ENCODE measurements around the gene PLEKHM1.
A peak's percentile ranks its signal among the peaks of the same experiment; 100 is the strongest.
"Not testable (repeated sequence)": the region's sequence is repeated elsewhere in the genome, so short reads cannot be mapped to it uniquely, and the experiment has no call there.

PLEKHM1 gene

DNA sequence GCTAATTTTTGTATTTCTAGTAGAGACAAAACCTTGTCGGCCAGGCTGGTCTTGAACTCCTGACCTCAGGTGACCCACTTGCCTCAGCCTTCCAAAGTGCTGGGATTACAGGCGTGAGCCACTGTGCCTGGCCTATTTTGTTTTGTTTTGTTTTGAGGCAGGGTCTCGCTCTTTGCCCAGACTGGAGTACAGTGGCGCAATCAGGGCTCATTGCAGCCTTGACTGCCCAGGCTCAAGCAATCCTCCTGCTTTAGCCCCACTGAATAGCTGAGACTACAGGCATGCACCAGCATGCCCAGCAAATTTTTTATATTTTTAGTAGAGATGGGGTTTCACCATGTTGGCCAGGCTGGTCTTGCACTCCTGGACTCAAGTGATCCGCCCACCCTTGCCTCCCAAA is 30.1 kb downstream of the PLEKHM1 start:
- DNase-seq, result not testable (repeated sequence)

DNA sequence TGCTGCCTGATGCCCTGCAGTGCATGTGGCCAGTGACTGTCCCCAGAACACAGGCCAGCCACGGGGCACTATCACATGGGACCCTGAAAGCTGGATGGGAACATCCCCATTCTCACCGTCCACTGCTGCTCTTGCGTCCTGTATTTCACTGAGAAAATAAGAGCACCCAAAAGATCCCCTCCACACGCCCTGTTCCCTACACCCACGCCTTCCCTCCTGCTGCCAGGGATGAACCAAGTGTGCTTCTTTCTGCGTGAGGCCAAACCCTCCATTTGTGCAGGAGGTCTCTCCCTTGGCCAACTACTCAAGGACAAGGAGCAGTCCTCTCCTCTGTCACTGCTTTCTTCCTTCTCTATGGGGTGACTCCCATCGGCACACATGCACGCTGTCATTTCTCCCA is 36.2 kb downstream of the PLEKHM1 start:
- not testable (repeated sequence) for DNase-seq

DNA sequence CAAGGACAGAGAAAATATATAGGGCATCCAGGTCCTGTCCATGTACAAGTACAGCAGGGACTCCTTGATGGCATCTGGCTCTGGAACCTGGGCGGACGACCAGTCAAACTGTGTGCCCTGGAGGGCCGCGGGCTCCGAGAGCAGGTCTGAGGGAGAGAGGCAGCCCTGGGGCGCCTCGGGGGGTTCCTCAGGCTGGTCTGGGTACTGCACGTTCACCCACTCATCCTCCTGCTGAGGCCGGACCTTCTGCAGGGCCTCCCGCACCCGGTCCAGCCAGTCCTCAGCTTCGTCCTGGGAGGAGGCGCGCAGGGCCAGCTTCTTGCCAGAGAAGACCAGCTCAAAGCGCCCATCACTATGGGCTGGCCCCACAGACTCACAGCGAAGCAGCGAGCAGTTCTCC is 36.8 kb downstream of the PLEKHM1 start:
- DNase-seq, result not testable (repeated sequence)

DNA sequence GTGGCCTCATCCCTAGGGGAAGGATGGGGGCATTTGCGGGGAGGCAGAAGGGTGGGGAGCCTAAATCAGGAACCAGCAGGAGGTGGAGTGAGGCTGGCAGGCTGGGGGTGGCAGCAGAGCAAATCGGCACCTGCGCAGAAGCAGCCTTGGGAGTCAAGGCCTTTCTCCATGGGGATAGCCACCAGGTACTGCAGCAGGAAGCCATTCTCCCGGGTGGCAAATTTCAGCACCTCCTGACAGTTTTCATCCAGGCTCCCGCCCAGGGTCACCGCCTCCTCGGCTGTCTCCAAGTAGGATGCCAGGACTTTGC is 37.3 kb downstream of the PLEKHM1 start:
- DNase-seq, result not testable (repeated sequence)

DNA sequence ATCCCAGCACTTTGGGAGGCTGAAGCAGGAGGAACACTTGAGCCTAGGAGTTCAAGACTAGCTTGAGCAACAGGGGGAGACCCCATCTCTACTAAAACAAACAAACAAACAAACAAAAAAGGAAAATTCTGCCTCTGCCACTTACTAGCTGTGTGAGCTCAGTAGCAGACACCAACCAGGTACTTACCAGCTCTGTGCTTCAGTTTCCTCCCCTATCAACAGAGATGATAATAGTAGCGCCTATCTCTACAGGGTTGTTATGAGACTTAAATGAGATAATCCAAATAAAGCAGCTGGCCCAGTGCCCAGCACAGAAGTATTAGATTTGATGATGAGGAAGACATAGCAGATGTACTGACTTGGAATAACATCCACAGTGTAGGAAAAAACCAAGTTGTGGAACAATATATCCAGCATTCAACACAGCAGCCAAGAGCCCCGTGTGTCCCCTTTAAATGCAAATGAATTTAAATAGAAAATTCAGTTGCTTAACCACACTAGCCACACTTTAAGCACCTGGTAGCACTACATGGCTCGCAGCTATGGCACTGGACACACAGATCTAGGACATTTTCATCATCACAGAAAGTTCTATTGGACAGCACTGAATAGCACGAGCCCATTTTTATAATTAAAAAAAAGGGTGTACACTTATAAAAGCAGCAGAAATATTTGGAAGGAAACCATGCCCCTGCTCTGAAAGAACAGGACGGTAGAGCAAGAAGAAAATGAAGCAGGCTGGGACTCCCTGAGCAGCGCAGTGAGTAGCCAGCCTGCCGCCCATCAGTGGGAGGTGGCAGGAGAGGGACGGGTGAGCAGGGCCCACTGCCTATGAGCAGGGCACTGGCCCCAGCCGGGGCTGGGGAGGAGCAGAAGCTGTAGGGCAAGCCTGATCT is 37.9 kb downstream of the PLEKHM1 start:
- DNase-seq, result not testable (repeated sequence)

DNA sequence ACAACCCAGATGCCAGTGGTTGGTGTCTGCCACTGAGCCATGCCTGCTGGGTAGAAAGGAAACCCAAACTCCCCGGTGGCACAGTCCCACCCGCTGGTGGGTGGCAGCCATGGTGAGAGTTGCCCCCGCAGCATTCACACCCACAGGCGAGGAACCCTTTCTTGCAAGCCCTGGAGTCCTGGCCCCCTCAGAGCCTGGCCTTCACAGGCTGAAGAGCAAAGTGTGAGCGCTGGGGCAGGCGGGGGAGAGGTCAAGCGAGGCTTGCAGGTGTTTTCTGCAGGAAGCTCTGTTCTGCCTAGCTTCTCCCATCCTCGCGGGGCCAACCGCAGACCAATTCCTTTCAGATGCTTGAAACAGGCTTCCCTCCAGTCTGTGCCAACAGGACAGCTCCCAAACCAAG is 38.9 kb downstream of the PLEKHM1 start:
- not testable (repeated sequence) for DNase-seq

DNA sequence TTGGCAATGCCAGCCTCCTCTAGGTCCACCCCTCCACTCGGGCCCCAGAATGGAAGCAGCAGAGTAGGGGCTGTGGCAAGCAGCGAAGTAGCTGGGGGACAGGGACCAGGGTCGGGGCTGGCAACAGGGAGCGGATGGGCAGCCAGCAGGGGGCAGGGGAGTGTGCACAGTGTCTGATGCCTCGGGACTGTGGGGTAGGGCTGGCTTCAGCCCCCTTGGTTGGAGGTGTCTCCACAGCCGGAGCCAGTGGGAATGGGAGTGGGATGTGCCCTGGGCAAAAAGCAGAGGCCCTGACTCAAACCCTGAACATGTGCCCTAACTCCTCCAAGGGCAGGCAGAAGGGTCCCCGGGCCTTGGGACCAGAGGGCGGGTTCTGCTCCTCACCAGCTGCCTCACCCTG is 39.4 kb downstream of the PLEKHM1 start:
- no peak for DNase-seq

DNA sequence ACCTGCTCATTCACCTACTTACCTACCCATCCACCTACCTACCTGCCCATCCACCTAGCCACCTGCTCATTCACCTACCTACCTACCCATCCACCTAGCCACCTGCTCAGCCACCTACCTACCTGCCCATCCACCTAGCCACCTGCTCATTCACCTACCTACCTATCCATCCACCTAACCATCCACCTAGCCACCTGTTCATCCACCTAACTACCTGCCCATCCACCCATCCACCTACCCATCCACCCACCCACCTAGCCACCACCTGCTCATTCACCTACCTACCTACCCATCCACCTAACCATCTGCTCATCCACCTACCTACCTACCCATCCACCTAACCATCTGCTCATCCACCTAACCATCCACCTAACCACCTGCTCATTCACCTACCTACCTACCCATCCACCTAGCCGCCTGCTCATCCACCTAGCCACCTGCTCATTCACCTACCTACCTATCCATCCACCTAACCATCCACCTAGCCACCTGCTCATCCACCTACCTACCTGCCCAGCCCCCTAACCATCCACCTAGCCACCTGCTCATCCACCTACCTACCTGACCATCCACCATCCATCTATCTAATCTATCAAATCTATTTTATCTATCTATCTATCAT is 40.7 kb downstream of the PLEKHM1 start:
- DNase-seq, result not testable (repeated sequence)

DNA sequence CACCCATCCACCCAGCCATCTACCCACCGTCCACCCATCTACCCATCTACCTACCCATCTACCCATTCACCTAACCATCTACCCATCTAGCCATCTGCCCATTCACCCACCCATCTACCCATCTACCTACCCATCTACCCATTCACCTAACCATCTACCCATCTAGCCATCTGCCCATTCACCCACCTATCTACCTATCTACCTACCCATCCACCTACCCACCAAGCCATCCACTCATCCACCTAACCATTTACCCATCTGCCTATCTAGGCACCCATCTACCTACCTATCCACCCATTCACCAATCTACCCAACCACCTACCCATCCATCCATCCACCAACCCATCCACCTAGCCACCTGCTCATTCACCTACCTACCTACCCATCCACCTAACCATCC is 41.3 kb downstream of the PLEKHM1 start:
- not testable (repeated sequence) for DNase-seq

DNA sequence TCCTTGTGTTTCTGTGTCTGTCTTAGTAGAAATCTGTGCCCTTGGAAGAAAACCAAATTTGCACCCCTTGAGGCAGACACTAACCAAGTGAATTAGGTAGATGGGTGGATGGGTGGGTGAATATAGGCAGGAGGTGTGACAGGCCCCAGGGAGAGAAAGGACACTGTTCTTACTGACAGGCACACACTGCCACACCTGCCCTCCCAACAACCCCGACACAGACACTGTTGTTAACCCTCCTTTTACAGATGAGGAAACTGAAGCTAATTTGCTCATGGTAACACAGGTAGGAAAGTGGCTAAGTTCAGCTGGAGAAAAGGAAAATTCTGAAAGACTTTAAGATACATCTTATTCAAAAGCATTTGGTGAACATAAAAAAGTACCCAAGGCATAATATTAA is 42.0 kb downstream of the PLEKHM1 start:
- not testable (repeated sequence) for DNase-seq

DNA sequence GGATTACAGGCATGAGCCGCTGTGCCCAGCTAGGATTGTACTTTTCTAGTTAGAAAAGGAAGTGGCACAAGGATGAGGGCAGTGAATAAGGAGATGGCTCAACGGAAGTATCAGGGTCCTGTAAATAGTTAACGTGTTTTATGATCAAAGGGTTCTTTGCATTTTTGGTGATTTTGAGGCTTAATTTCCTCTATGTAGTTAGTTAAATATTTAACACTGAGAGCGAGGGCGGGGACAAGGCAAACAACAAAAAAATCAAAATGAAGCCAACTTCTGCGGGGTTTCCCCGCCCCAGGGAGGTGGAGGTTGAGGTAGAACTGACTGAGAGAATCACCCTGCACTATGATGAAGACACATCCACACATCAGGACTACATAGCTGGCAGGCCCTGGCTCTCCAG is 42.5 kb downstream of the PLEKHM1 start:
- DNase-seq, result not testable (repeated sequence)

DNA sequence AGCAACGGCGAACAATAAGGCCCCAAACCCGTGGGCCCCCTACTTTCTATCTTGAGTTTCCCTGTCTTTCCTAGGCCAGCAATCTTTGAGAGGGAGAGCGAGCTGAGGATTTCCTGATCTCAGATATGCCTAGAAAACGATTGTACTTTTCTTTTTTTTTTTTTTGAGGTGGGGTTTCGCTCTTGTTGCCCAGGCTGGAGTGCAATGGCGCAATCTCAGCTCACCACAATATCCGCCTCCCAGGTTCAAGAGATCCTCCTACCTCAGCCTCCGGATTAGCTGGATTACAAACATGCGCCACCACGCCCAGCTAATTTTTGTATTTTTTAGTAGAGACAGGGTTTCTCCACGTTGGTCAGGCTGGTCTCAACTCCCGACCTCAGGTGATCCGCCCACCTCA is 42.9 kb downstream of the PLEKHM1 start:
- not testable (repeated sequence) for DNase-seq

DNA sequence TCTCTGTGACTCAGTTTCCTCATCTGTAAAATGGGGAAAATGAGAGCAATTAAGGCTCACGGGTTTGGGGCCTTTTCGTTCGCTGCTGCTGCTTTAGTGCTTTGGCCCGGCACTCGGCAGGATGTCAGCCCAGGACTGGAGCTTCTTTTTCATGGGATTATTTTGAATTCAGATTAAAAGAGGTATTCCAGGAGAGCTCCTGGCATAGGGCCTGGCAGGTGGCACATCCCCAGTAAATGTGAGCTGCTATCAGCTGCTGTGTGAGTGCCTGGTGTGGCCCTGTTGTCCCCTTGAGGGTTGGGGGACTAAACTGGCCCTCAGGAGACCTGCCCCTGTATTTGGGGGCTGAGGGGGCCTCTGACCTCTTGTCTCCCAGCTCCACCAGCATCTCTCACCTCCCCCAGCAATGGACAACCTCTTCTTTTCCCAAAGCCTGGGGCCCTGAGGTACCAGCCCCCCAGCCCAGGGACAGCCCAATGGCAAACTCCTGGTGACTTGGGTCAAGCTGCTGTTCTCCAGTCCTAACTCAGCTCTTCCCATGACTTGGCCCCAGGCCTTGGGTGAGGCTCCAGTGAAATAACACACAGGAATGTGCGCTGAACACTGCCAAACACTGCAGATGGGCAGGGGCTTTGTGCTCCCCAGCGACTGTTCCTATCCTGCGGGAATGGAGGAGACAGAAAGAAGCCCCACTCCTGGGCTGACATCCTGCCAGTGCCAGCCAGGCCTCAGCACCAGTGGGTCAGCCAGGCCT is 43.5 kb downstream of the PLEKHM1 start:
- not testable (repeated sequence) for DNase-seq

DNA sequence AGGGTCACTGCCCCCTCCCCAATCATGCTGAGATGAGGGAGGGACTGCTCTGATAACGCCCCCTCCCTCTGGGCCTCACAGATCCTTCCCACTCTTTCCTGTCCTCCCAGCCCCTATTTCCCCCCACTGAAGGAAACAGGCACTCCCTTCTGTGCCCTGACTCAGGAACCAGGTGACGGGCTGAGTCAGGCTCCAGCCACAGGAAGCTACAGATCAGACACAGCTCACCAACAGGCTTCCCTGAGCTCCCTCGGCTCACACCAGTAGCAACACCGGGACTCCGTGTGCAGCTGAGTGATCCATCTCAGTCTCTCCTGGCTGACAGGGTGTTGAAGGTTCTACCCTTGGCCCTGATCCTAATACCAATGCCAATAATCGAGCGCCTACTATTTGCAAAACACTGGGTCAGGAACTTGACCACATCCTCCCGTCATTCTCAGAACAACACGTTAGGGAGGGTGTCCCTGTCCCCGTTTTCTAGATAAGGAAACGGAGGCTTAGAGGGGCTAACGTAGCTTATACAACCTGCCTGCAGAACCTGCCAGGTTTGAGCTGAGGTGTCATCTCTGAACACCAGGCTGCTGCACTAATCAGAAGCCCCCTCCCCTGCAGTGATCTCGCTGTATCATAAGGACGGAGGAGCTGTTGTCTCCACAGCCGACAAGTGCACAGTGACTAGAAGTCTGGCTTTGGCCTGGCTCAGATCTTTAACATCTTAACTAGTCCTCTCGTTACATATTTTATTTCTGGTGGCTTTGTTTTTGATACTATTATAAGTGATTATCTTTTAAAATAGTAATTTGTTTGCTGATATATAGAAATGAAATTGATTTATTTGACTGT is 44.4 kb downstream of the PLEKHM1 start:
- DNase-seq, result peak; percentile 78

DNA sequence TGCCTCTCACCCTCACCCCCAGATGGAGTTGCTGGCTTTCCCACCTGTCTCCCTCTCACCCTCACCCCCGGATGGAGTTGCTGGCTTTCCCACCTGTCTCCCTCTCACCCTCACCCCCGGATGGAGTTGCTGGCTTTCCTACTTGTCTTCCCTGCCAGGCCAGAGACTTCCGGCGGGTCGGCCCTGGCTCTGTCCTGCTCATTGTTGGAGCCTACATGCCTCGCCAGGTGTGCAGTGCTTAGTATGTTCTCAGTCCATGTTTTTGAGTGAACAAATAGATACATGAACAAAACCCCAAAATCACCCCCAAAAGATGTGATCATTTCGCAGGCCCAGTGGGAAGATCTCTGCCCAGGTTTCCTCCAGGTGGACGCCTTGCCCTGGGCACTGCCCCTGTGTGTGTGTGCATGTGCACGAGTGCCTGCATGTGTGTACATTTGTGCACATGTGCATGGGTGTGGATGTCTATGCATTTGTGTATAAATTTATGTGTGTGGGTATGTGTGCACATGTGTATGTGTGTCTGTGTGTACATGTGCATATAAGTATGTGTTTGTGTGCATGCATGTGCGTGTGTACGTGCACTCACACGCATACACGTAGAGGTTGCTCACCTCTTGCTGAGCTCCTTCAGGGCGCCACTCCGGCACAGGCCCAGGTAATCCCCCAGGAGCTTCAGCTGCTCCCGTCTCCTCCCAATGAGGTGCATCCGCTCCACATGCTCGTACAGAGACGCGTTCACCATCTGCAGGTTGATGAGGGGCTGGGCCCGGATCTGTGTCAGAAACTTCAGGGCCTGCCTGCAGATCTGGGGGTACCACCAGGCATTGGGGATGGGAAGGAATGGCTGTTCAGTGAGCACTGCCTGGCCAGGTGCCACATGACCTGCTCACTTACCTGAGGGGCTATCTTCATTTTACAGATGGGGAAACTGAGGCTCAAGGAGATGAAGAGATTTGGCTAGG is 45.4 kb downstream of the PLEKHM1 start:
- not testable (repeated sequence) for DNase-seq

DNA sequence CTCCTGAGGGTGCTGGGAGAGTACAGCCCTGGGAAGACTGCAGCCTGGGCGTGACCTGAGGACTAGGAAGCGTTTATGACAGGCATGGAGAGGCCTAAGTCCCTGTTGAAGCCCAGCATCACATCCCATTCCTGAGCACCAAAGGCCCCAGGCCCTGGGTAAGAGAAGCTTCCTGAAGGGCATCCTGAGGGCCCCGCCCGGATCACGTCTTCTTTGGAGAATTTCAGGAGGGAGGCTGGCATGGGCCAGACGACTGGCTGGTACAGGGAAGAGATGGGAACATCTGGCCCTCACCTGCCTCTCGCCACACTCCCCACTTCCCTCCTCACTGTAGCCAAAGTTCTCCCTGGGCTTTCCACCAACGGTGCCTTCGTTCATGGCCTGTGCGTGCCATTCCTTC is 46.2 kb downstream of the PLEKHM1 start:
- not testable (repeated sequence) for DNase-seq

DNA sequence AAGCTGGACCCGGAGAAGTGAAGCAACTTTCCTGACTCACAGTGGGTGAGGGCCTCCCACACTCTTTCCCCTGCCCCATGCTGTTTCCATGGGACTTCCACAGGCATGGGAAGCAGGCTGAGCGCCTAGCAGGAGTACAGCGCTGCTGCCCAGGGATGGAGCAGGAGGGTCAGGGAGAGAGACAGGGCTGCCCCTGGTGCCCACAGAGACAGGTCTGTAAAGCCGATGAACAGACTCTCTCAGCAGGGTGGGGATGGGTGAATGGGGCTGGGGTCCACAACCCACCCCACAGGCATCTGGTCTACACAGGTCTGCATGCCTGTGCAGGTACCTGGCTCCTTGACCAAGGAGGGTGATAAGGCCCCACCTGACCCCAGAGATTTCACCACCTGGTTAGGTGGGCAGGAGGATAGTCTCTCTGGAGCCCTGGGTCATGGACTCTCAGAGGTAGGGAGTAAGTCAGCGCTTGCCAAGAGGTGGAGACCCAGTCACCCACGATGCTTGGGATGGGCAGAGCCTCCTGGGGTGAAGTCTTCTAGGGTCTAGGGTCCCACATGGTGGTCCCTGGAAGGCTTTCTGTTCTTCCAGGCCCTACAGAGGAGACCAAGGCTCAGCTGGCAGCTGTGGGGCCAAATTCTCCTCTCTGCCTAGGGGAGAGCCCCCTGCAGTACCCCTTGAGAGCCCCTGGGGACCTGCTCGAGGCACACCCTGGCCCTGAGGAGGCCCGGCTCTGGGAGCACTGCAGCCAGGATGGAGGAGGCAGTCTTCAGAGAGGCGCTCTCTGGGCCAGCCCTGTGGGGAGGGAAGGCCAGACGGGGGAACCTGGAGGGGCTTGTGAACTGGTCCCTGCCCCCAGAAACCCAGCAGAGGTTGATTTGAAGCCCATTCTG is 46.9 kb downstream of the PLEKHM1 start:
- not testable (repeated sequence) for DNase-seq

DNA sequence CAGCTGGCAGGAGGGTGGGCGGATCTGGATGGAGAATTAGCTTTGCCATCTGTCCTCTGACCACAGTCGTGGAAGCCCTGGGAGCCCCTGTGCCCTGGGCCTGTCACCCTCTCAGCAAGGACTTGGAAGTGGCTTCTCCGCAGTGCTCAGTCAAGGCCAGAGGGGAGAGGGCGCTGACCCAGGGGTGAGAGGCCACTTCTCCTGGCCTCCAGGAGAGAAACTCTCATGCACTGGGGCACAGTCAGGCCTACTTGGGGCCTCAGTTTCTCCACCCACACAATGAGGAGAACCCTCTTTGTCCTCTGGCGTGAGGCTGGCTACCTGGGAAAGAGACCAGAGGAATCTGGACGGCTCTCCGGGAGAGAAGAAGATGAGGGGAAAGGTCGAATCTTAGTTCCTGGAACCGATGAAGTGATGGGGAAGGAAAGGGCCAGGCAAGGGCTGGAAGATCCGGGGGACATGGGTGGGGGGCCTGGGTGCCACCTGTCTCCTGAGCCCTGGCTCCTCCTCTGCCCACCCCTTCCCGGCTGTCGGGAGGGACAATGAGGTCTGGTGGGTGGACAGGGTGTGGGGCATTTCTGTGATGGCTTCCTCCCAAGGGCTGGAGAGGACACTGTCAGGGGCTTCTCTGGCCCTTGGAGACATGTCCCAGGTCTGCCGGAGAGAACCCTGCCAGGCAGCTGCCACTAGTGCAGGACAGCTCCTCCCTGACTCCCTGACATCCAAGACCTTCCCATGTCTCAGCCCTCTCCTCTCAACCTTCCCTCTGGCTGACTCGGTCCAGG is 48.8 kb downstream of the PLEKHM1 start:
- no peak for DNase-seq

DNA sequence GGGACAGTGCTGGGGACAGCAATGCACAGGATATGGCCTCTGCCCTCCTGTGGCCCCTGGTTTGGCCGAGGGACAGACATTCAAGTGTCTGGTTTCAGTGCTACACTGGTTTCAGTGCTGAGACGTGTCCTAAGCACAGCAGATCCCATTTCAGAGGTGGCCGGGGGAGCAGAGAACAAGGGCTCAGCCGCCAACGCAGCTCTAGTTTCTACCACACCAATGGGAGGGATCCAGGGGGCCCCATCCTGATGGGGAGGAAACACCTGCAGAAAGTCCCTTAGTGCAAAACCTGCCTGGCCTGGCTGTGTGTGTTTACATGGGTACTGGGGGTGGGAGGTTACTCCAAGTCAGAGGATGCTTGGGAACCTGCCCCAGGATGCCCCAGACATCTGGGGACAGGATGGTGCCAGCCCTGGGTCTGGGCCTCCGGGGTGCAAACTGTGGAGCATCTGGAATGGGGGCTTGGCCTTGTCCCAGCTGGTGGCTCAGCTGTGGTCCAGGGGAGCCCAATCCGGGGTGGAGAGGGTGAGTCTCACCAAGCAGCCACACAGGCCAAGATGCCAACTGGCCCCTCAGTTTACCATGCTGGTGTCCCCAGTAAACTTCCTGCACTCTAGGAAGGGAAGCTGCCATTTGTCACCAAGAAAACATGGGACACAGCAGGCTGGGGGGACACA is 49.5 kb downstream of the PLEKHM1 start:
- not testable (repeated sequence) for DNase-seq
